Left lobe of liver (tissue), 2 donors: ENCODE results near the gene KDM8. TPM values are rescaled to one million over a fixed set of nuclear protein-coding genes. Genes with fewer than 3 reads are reported as not detected.
"Not testable (repeated sequence)": the region's sequence is repeated elsewhere in the genome, so short reads cannot be mapped to it uniquely, and the experiment has no call there.

Source experiments
- ATAC-seq: fragments of 200-7000 bp; cut with Tn5 transposase; one replicate; pipeline ENCODE4 v1.9.1; 2020; ENCODE audit warnings: mild to moderate bottlenecking, moderate library complexity
- DNase-seq: peaks from one replicate; pipeline ENCODE4 v3.0.0-alpha.2; 2020; ENCODE audit warnings: low spot score
- total RNA-seq: library from RNA; stranded (reverse); gene quantifications from one replicate; pipeline ENCODE4 v1.2.1, GENCODE V29; 2021
- donor health status: DM: no; HTN: no; CAD: no; lungs with moderate emphysema.
- donor health status: DM: no; HTN: yes; CAD: no.

The KDM8 gene
- total RNA-seq, 1 donor from 2014 or later, result 73.7 TPM

DNA sequence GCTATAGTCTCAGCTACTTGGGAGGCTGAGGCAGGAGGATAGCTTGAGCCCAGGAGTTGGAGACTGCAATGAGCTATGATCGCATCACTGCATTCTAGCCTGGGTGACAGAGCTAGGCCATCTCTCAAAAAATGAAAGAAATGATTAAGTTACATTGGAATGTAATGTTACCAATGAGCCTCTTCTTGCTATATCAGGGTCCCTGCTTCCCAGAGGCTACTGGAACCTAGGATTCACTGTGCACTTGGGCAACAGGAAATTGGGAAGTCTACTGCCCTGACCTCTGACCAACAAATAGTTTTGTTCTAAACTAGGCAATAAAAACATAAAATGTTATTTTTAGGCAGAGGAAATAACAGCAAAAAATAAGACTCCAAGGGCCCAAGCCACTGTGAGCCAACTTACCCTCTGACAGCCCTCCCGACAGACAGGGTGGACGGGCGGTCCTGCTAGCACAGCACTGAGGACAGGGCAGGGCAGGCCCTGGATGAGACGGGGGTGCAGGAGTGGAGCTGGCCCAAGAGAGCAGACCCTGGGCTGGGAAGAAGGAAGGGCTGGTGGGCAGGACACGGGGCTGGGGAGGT, 37.7 kb downstream of the KDM8 start:
- DNase-seq (no peak), ATAC-seq (peak; percentile 25)

DNA sequence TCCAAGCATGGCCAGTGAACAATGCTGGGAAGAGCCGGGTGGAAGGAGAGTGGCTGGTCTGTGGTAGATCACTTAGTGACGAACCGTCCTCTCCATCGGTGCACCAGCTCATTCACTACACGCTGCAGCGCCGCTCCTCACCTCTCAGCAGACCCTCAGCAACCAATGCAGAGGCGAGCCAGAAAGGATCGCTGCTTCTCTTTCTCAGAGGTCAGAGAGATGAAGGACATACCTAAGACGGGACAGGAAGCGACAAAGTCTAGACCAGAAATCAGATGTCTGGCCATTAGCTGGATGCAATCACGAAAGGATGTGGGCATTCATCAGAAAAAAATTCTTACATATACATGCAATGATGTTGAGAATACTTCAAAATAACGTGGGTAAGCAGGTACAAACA, 38.3 kb downstream of the KDM8 start:
- ATAC-seq, result no peak
- DNase-seq, result peak; percentile 40

DNA sequence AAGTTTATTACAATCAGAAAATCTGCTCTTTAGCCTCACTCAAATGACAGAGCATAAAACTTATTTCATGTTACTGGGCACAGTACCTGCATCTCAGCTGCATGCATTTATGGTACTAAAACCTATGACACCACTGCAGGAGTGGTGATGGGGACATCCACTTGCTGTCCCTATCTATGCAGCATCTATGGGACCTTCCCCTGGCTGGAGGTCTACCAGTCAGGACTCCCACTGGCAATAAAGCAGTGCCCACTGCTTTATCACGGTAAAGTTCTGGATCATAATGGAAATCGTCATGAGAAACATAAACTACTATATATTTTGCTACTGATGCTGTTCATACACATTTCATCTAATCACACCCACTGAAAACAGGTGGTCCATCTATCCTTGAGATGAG, 39.1 kb downstream of the KDM8 start:
- DNase-seq (no peak), ATAC-seq (no peak)

DNA sequence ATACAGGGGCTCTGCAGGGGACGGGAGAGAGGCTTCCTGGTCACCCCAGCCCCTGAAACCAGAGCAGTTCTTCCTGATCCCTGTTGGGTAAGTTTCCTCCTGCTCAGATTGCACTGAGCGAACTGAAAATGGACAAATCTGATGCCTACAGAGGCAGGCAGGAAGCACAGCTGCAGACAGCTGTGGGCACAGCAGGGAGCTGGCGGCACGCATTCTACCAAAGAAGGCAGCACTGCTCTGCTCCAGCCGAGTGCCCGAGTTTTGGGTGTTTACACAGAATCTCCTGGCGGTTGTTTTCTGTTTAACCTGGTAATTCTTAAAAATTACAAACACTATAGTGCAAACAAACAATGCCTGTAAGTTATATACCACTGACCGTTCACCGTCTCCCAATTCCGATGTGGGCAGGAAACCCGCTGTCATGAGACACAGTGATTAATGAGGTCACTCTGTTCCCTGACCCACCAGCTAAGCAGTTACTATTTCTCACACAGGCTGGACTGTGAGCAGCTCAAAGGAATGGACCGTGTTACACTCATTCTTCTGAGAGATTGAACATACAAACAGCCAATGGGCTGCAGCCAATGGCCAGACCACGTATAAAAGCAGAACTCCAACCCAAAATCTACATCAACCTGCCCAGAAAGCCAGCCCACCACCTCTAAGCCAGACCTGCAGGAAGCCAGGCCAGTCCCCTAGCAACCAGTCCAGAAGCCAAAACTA, 39.7 kb downstream of the KDM8 start:
- DNase-seq, result peak; percentile 43
- peak; percentile 61 for ATAC-seq

DNA sequence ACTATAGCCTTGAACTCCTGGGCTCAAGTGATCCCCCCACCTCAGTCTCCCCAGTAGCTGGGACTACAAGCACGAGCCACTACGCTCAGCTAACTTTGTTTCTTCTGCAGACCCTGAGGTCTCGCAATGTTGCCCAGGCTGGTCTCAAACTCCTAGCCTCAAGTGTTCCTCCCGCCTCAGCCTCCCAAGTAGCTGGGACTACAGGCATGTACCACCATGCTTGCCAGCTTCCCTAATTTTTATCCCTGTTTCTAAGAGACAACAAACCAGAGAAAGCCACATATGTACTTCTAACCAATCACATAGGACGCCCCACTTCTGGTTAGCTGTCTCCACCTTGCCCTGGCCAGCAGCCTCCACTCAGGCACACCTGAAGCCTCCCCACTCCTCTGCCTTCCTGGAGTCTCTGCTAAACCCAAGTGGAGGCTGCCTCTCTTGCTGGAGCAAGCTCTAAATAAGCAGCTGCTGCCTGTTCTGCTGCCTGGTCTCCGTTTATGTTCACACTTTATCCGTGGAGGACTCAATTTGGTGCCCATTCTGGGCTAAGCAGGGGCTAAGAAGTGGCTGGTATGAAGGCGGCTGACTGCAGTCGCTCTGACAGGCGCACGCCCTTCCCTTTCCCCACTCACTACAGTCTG, 40.5 kb downstream of the KDM8 start:
- ATAC-seq, result no peak
- DNase-seq, result peak; percentile 34

DNA sequence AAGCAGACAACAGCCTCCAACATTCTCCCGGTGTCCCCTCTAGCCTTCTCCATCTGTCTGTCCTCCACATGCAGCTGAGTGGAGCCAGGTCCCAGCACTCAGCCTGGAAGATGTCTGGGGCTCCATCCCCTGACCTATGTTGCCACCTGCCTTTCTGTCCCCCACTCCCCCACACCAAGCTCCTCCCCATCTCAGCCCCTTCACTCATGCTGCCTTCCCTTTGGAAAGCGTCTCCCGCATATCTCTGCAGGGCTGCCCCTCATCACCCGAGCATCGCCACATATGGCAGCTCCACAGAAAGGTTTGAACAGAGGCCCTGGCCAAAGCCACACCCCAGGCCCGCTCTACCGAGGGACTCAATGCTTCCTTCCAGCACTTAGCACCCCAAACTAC, 41.0 kb downstream of the KDM8 start:
- no peak for DNase-seq
- no peak for ATAC-seq

DNA sequence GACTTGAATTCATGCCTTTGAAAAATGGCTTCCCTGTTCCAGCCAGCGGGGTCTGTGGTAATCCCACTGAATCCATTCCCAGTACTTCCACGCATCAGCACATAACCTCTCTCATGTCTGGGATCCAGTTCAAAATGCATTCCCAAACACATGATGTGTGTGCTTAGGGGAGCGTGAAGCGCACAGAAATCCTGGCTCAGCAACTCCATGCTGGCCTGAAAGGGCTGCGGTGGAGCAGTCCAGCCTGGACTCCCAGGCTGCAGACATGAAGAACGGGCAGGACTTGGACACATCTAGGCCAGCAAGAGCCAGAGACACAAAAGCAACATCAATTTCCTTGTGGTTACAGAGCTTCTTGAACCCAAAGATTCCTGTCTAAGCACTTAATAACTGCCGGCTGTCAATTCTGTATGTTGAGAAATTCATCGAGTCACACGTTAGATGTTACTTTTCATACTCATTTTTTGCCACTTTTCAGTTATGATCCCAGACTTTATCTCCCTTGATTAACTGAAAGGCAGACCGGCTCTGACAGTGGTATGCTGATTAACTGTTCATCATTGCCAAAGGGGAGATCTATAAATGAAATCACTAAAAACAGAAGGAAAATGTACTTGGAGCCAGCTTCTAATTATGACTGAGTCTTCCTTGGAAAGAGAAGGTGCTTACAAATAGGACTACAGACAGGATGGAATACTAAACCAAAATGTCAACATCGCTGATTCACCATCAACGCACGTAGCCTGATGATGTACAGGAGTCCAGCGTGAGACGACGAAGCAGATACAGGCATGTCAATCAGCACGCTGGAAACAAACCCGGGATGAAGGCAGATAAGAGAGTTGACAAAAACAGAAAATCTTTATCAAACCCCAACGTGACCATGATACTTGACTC, 42.2 kb downstream of the KDM8 start:
- DNase-seq (peak; percentile 42), ATAC-seq (peak; percentile 28)

DNA sequence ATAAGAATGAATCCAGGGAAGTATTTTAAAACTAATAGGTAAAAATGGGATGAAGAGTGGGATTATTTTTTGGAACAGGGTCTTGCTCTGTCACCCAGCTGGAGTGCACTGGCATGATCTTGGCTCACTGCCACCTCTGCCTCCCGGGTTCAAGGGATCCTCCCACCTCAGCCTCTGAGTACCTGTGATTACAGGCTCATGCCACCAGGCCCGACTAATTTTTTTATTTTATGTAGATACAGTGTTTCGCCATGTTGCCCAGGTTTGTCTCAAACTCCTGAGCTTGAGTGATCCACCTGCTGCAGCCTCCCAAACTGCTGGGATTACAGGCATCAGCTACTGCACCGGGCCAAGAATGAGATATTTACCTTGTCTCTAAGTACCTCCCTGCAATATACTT, 43.1 kb downstream of the KDM8 start:
- DNase-seq, result peak; percentile 33
- no peak for ATAC-seq

DNA sequence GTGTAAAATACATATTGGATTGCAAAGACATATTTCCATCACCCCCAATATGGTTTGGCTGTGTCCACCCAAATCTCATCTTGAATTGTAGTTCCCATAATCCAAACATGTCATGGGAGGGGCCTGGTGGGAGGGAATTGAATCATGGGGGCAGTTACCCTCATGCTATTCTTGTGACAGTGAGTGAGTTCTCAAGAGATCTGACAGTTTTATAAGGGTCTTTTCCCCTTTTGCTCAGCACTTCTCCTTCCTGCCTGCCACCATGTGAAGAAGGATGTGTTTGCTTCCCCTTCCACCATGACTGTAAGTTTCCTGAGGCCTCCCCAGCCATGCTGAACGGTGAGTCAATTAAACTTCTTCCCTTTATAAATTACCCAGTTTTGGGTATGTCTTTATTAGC, 43.8 kb downstream of the KDM8 start:
- DNase-seq, result peak; percentile 15
- ATAC-seq, result not testable (repeated sequence)

DNA sequence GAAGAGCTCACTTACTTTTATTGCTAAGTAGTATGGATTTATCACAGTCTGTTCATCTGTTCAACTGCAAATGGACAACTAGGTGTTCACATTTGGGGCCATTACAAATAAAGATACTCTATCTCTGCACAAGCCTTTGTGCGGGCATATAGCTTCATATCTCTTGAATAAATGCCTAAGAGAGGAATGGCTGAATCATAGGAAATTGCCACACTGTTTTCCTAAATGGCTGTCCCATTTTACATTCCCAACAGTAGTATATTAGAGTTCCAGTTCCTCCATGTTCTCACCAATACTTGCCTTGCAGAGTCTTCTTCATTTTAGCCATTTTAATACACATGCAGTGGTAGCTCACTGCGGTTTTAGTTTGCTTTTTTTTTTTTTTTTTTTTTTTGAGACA, 44.7 kb downstream of the KDM8 start:
- no peak for ATAC-seq
- no peak for DNase-seq

DNA sequence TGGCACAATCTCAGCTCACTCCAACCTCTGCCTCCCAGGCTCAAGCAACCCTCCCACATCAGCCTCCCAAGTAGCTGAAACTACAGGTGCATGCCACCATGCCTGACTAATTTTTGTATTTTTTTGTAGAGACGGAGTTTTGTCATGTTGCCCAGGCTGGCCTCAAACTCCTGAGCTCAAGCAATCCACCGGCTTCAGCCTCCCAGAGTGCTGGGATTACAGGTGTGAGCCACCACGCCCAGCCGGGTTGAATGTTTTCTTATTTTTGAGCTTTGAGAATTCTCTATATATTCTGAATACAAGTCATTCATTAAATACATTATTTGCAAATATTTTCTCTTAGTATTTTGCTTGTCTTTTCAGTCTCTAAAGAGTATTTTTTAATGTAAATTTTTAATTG, 45.6 kb downstream of the KDM8 start:
- ATAC-seq, result not testable (repeated sequence)
- peak; percentile 27 for DNase-seq

DNA sequence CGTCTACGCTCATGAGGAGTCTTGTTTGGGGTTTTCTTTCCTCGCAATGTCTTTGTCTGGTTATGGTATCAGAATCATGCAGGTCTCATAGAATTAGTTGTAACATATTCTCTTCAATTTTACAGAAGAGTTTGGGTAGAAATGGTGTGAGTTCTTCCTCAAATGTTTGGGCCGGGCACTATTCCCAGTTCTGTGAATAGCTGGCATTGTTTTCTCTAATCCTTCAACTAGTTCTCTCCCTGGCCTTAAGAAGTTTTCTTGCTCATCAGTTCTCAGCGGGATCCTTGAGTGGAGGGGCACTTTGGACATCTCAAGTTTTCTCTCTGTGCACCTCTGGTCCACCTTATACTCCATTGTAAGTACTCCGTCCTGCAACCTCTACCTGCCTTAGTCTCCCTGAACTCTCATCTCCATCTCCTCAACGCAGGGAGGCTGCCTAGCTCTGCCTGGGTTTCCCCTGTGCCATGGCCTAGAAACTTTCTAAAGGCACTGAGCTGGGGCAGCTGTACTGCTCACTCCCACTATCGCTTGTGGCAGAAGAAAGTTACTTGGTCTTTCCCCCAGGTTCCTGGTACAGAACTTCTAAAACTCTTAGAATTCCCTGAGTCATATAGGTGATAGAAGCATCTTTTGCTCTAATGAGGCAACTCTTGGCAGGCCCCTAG, 48.3 kb downstream of the KDM8 start:
- no peak for ATAC-seq
- DNase-seq, result peak; percentile 19

DNA sequence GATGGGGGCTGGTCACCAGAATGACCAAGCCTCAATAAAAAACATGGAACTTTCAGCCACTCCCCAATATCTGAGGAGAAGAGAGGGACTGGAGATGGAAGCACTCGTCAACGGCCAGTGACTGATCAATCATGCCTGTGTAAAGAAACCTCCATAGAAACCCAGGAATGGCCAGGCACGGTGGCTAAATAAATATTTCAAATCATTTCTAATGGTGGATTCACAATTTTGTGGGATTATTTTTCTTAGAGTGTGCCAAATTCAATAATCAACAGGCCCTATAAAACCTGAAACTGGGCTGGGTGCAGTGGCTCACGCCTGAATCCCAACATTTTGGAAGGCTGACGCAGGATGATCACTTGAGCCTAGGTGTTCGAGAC, 48.9 kb downstream of the KDM8 start:
- no peak for ATAC-seq
- peak; percentile 12 for DNase-seq

DNA sequence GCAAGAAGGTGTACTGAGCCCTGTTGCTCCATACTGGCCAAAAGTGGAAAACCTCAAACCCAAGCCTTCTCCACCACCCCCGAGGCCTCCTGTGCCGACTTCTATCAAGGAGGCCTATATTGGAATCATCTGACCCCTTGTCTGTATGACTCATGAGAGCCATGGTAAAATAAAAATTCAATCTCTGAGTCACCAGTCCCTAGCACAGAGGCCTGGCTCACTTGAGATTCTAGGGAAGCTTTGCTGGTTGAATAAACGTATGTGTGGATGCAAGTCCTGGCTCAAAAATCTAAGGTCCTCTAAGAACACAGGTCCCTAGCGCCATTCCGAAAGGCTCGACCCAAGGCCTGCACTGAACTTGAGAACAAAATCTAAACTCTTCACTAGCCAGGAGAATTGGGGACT, 50.2 kb downstream of the KDM8 start:
- DNase-seq (peak; percentile 18), ATAC-seq (no peak)

DNA sequence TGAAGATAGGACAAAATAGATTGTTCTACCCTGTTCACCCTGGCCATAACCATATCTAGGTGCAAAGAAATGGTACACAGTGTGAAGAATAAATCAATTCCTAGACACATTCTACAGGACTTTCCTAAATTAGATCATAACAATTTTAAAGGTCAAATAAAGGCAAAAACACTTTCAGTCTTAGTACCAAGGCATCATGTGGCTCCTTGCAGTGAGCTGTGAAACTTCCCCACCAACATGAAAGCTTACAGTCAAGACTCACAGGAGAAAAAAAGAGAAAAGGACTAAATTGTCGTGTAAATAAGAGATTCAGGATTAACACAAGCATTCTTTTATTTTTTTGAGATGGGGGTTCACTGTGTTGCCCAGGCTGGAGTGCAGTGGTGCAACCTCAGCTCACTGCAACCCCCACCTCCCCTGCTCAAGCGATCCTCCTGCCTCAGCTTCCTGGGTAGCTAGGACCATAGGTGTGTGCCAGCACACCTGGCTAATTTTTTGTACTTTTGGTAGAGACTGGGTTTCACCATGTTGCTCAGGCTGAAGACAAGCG, 51.0 kb downstream of the KDM8 start:
- ATAC-seq, result no peak

DNA sequence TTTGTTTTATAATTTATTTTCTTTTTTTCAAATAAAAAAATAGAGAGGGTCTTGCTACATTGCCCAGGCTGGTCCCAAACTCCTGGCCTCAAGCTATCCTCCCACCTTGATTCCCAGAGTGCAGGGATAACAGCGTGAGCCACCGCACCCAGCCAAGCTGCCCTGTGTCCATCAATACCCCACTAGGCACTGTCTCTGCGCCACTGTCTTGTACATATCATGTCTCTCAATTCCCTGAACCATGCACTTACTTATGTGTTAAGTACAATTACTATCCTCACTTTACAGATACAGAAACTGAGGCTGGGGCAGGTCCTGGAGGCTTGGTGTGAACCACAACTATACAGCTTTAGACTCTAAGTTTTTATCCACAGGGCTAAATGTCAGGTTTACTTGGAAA, 53.5 kb downstream of the KDM8 start:
- DNase-seq (peak; percentile 33), ATAC-seq (no peak)

More for the DNA sequence above, 51.0 kb downstream of the KDM8 start:
- DNase-seq, result no peak

DNA sequence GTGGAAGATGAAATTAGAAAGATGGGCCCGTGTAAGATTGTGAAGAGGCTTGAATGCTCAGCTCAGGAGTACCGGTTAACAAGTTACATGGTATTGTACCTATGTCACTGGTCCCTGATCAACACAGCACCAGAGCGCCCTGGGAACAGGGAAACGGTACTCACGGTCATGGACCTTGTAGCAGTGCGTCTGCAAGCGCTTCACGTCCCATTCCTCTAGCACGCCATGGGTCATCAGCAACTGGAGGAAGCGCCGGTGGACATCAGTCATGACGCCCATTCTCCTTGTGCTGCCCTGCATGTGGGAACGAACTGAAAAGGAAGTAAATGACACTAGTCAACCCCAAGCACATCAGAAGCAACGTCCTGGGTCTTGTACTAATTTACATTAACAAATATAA, 53.9 kb downstream of the KDM8 start:
- ATAC-seq, result no peak
- DNase-seq, result peak; percentile 44

DNA sequence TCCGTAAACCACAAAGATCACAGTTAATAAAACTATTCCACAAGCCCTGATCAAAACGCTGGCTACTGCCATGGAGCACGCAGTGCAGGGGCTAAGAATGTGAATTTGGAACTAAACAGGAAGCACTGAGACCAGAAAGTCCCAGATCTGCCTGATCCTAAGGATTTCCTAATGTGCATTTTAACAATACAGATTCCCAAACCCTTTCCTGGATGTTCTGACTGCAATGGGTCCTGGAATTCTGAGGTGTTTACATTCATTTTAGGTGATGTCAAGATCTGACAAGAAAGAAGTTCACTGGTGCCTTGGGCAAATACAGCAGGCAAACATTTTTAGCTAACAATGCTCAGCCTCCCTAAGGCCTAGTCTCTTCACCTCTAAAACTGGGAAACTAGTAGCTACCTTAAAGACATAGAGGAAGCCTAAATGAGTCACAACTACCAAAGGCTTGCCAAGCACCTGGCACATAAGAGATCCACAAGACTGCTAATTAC, 55.0 kb downstream of the KDM8 start:
- ATAC-seq (no peak), DNase-seq (no peak)

DNA sequence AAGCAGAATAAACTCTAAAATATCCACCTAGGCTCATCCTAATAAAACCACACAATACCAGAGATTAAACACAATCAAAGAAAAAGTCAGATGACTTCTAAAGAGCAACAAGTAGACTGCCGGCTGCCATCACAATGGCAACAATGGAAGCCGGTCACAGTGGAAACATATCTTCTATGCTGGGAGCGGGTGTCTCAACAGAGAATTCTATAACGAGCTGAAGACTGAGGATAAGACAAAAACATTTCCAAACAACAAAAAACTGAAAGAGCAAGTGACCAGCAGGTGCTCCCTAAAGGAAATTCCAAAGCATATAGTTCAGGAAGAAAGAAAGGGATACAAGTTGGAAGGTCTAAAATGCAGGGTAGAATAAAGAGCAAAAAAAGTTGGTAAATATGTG, 56.4 kb downstream of the KDM8 start:
- no peak for ATAC-seq
- DNase-seq, result no peak

DNA sequence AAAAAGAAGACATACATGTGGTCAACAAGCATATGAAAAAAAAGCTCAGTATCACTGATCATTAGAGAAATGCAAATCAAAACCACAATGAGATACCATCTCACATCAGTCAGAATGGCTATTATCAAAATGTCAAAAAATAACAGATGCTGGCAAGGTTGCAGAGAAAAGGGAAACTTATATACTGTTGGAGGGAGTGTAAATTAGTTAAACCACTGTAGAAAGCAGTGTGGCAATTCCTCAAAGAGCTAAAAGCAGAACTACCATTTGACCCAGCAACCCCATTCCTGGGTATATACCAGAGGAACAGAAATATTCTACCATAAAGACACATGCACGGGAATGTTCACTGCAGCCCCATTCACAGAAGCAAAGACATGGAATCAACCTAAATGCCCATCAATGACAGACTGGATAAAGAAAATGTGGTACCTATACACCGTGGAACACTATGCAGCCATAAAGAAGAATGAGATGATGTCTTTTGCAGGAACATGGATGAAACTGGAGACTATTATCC, 59.6 kb downstream of the KDM8 start:
- not testable (repeated sequence) for ATAC-seq, DNase-seq
